Activated naive CD4-positive, alpha-beta T cell treated with anti-CD3 and anti-CD28 coated beads, Interleukin-2, amount 10 ng/mL, durations not matched to agents 7 days and 5 days (primary cell): Measurements from ENCODE around the gene SNORC.
"Not testable (repeated sequence)": the region's sequence is repeated elsewhere in the genome, so short reads cannot be mapped to it uniquely, and the experiment has no call there.

Source experiments
- CTCF ChIA-PET: fragments of 350-600 bp; sonication (Branson Sonifier 250); formaldehyde crosslinking; loops from one replicate; lab custom pipeline; 2021; ENCODE audit warnings: antibody characterized with exemption; lab: Charles Lee
- DNase-seq: peaks from one replicate; pipeline ENCODE4 v3.0.0-alpha.2; 2020
- H3K27ac Mint-ChIP-seq: one replicate; pipeline ENCODE4 v1.8.0; 2021; ENCODE audit warnings: mild to moderate bottlenecking, moderate library complexity, mixed read lengths
- H3K27me3 Mint-ChIP-seq: one replicate; pipeline ENCODE4 v1.8.0; 2021; ENCODE audit warnings: mild to moderate bottlenecking, mixed read lengths
- H3K36me3 Mint-ChIP-seq: one replicate; pipeline ENCODE4 v1.8.0; 2021; ENCODE audit warnings: mixed read lengths
- H3K4me1 Mint-ChIP-seq: one replicate; pipeline ENCODE4 v1.8.0; 2021; ENCODE audit warnings: mixed read lengths
- H3K4me3 Mint-ChIP-seq: one replicate; pipeline ENCODE4 v1.8.0; 2021; ENCODE audit warnings: mild to moderate bottlenecking, moderate library complexity, mixed read lengths
- H3K9me3 Mint-ChIP-seq: one replicate; pipeline ENCODE4 v1.8.0; 2021; ENCODE audit warnings: mixed read lengths

SNORC gene

DNA sequence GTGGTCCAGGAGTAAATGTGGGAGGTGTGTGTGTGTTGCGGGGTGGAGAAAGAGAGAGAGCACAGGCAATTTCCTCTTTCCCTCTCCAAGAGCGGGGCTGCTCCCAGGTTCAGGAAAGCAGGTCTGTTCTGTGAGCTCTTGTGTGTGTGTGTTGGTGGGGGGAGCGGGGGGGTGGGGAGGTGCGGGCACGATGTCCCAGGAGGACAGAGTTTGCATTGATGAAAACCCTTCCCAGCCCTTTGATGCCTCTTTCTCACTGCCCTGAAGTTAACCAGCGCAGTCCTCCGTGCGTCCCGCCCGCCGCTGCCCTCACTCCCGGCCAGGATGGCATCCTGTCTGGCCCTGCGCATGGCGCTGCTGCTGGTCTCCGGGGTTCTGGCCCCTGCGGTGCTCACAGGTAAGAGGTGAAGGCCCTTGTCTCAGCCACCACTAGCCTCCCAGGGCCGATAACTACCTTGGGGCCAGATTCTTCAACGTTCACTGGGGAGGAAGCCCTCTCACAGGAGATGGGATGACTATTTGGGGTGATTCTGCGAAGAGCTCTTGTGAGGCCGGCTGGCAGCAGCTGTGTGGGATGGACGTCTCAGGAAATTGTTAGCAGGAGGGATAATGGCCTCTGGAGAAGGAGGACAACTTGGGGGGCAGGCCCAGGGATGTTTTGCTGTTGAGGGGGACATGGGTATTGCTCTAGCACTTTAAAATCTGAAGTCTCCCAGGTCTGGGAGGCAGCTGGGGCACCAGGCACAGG is at the start of gene SNORC:
TSS of gene SNORC (plus strand) at position 247 of the 748 bp plus-strand sequence. CDS start at position 325, 78 bp downstream.
- CTCF ChIA-PET: no interaction called here
- Mint-ChIP-seq H3K9me3 (no peaks in the 10 kb centered on the region), H3K4me3 (no peak within 1 kb of the TSS), H3K27ac (peak within 1 kb of the TSS; percentile 67), H3K4me1 (peaks cover 2% of the 10 kb centered on the region), H3K27me3 (peaks cover 15% of the 10 kb centered on the region), H3K36me3 (no peaks in the 10 kb centered on the region)
- DNase-seq: no peak

DNA sequence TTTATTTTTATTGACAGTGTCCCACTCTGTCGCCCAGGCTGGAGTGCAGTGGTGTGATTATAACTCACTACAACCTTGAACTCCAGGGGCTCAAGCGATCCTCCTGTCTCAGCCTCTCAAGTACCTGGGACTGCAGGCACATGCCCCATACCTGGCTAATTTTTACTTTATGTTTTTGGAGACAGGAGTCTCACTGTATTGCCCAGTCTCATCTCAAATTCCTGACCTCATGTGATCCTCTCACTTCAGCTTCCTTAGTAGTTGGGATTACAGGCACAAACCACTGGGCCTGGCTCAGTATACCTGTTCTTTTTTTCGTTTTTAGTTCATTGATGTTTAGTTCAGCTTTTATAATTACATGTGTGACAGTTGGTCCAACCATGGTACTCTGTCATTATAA is 40.1 kb upstream of the SNORC start:
- Mint-ChIP-seq H3K4me1 (no peaks in the 10 kb centered on the region), H3K36me3 (peaks cover 57% of the 10 kb centered on the region), H3K27me3 (no peaks in the 10 kb centered on the region), H3K27ac (no peak overlapping the region), H3K9me3 (no peaks in the 10 kb centered on the region), H3K4me3 (no peak overlapping the region)
- CTCF ChIA-PET: no interaction called here
- DNase-seq: no peak

- CTCF ChIA-PET: no interaction called here
- H3K4me1 Mint-ChIP-seq: no peaks in the 10 kb centered on the region
- DNase-seq: no peak
- H3K9me3 Mint-ChIP-seq: no peaks in the 10 kb centered on the region
- no peak overlapping the region for H3K27ac Mint-ChIP-seq
- peaks cover 52% of the 10 kb centered on the region for H3K36me3 Mint-ChIP-seq
- no peak overlapping the region for H3K4me3 Mint-ChIP-seq
- no peaks in the 10 kb centered on the region for H3K27me3 Mint-ChIP-seq
These were observed 38.6 kb upstream of the SNORC start for GRCh38 chr2:232831496-232831895.

- Mint-ChIP-seq H3K9me3 (no peaks in the 10 kb centered on the region), H3K36me3 (peaks cover 61% of the 10 kb centered on the region), H3K27me3 (no peaks in the 10 kb centered on the region), H3K4me3 (no peak overlapping the region), H3K27ac (no peak overlapping the region), H3K4me1 (peaks cover 17% of the 10 kb centered on the region)
- CTCF ChIA-PET: no interaction called here
- DNase-seq: no peak
These were observed 36.2 kb upstream of the SNORC start for GRCh38 chr2:232833830-232834229.

- Mint-ChIP-seq H3K4me3 (no peak overlapping the region), H3K27me3 (no peaks in the 10 kb centered on the region), H3K4me1 (peaks cover 29% of the 10 kb centered on the region), H3K27ac (no peak overlapping the region), H3K9me3 (no peaks in the 10 kb centered on the region), H3K36me3 (peaks cover 70% of the 10 kb centered on the region)
- CTCF ChIA-PET: no interaction called here
- no peak for DNase-seq
These were observed 34.3 kb upstream of the SNORC start for GRCh38 chr2:232835687-232836208.

GRCh38 chr2:232836934-232837333 is 33.1 kb upstream of the SNORC start:
- Mint-ChIP-seq H3K9me3 (no peaks in the 10 kb centered on the region), H3K27me3 (no peaks in the 10 kb centered on the region), H3K4me3 (no peak overlapping the region), H3K36me3 (peaks cover 66% of the 10 kb centered on the region), H3K4me1 (peaks cover 29% of the 10 kb centered on the region), H3K27ac (no peak overlapping the region)
- CTCF ChIA-PET: no interaction called here
- DNase-seq: no peak

DNA sequence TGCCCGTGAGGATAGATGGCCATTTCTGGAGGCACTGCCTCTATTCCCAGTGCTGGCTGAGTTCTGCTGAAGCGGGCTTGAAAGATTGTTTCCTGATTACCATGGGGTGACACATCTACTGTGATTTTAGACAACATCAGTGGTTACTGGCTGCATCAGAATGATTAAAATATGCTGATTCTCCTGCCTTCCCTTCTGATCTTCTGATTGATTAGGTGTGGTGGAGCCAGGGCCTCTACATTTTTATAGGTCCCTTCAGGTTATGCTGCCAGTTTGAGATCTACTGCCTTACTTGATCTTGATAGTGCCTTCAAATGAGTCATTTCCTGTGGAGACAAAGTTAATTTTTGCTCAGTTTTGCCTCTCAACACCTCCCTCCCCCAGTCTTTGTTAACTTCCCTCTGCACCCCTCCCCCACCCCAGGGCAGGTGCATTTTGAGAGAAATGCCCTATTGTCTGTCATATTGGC is 31.6 kb upstream of the SNORC start:
- H3K27me3 Mint-ChIP-seq: no peaks in the 10 kb centered on the region
- H3K9me3 Mint-ChIP-seq: no peaks in the 10 kb centered on the region
- CTCF ChIA-PET: no interaction called here
- DNase-seq: peak; percentile 69
- peak overlapping the region; percentile 86 for H3K27ac Mint-ChIP-seq
- H3K4me1 Mint-ChIP-seq: peaks cover 29% of the 10 kb centered on the region
- no peak overlapping the region for H3K4me3 Mint-ChIP-seq
- peaks cover 66% of the 10 kb centered on the region for H3K36me3 Mint-ChIP-seq

DNA sequence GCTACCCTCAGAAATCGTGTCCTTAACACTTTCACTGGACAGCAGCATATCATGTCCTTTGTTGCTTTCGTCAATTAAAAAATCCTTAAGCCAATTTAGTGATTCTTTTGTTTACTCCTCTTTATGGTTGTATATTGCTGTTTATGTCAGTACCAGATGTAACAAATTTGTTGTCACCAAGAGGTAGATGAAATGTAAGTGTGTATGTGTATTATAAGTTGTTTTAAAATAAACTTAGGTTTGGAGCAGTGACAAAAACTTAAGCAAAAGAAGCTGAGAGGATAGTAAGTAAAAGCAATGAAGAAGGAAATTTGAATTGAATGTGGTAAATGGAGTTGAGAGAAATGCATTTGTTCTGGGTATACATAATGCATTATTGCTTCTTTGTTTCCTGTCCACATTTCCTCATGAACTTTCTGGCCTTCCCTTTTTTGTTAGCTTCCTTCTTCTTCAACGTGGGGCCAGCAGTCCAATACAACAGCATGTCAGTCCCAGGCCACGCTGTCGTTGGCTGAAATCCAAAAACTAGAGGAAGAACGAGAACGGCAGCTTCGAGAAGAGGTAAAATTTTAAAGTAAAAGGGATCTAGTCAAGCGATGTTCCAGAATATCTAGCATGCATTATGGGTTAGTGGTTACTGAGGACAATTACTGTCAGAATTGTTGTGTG is 30.5 kb upstream of the SNORC start:
- Mint-ChIP-seq H3K27ac (peak overlapping the region; percentile 29), H3K9me3 (no peaks in the 10 kb centered on the region), H3K27me3 (no peaks in the 10 kb centered on the region), H3K4me1 (peaks cover 36% of the 10 kb centered on the region), H3K4me3 (no peak overlapping the region), H3K36me3 (peaks cover 66% of the 10 kb centered on the region)
- CTCF ChIA-PET: interaction anchor here (0.9 kb wide), 1 partner anchor 29 kb away, joined by 3 read pairs; no protein-coding TSS in a partner anchor
- no peak for DNase-seq

DNA sequence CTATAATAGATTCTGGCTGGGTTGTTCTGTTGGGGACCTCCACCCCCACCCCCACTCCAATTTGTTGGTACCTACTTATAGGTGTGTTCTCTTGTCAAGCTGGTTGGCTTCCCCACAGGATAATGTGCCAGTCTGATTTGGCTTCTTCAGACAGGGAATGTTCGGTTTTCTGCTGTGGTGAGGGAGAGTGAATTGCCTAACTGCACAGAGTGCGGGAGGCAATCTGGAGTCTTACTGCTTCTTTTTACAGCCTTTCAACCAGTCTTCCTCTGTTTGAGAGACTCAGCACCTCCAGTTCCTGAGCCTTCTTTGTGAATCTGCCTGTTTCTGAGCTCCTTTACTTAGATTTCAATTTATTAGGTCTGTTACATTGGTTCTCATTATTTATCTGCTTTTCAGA is 27.4 kb upstream of the SNORC start:
- H3K27ac Mint-ChIP-seq: no peak overlapping the region
- H3K4me1 Mint-ChIP-seq: peaks cover 31% of the 10 kb centered on the region
- CTCF ChIA-PET: interaction anchor here (1.1 to 2.2 kb wide), 4 partner anchors 11 to 408 kb away, joined by 3 to 7 read pairs (median 4); no protein-coding TSS in a partner anchor
- DNase-seq: no peak
- H3K9me3 Mint-ChIP-seq: no peaks in the 10 kb centered on the region
- H3K27me3 Mint-ChIP-seq: no peaks in the 10 kb centered on the region
- H3K36me3 Mint-ChIP-seq: peaks cover 66% of the 10 kb centered on the region
- H3K4me3 Mint-ChIP-seq: no peak overlapping the region

DNA sequence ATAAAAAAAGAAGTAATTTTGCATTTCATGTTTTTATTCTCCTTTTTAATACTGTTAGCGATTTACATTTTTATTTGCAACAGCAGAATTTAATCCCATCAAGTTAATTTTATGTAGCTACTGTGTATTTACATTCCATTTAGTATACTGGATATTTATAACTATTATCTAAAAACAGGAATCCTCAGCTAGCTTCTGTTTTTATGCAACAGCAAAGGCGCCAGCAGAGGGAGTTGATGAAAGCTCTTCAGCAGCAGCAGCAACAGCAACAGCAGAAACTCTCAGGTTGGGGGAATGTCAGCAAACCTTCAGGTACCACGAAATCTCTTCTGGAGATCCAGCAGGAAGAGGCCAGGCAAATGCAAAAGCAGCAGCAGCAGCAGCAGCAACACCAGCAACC is 26.2 kb upstream of the SNORC start:
- H3K9me3 Mint-ChIP-seq: no peaks in the 10 kb centered on the region
- peak; percentile 24 for DNase-seq
- peaks cover 67% of the 10 kb centered on the region for H3K36me3 Mint-ChIP-seq
- no peaks in the 10 kb centered on the region for H3K27me3 Mint-ChIP-seq
- peaks cover 19% of the 10 kb centered on the region for H3K4me1 Mint-ChIP-seq
- no peak overlapping the region for H3K4me3 Mint-ChIP-seq
- CTCF ChIA-PET: no interaction called here
- peak overlapping the region; percentile 70 for H3K27ac Mint-ChIP-seq

GRCh38 chr2:232846055-232846454 is 24.0 kb upstream of the SNORC start:
- no peaks in the 10 kb centered on the region for H3K9me3 Mint-ChIP-seq
- no peak overlapping the region for H3K27ac Mint-ChIP-seq
- peaks cover 64% of the 10 kb centered on the region for H3K36me3 Mint-ChIP-seq
- DNase-seq: no peak
- H3K27me3 Mint-ChIP-seq: no peaks in the 10 kb centered on the region
- H3K4me1 Mint-ChIP-seq: peaks cover 7% of the 10 kb centered on the region
- no peak overlapping the region for H3K4me3 Mint-ChIP-seq
- CTCF ChIA-PET: no interaction called here

GRCh38 chr2:232850039-232850438 is 20.0 kb upstream of the SNORC start:
- CTCF ChIA-PET: interaction anchor here (1.3 kb wide), 1 partner anchor 400 kb away, joined by 3 read pairs; no protein-coding TSS in a partner anchor
- Mint-ChIP-seq H3K27me3 (no peaks in the 10 kb centered on the region), H3K36me3 (peaks cover 61% of the 10 kb centered on the region), H3K4me1 (no peaks in the 10 kb centered on the region), H3K9me3 (no peaks in the 10 kb centered on the region), H3K4me3 (no peak overlapping the region), H3K27ac (peak overlapping the region; percentile 33)
- no peak for DNase-seq

GRCh38 chr2:232852081-232852480 is 18.0 kb upstream of the SNORC start:
- H3K4me3 Mint-ChIP-seq, H3K27me3 Mint-ChIP-seq, H3K27ac Mint-ChIP-seq, DNase-seq, H3K9me3 Mint-ChIP-seq, H3K4me1 Mint-ChIP-seq: not testable (repeated sequence)
- H3K36me3 Mint-ChIP-seq: peaks cover 57% of the 10 kb centered on the region
- CTCF ChIA-PET: interaction anchor here (0.6 to 2.8 kb wide), 10 partner anchors 10 to 411 kb away, joined by 3 to 11 read pairs (median 4); no protein-coding TSS in a partner anchor

GRCh38 chr2:232852676-232853075 is 17.4 kb upstream of the SNORC start:
- CTCF ChIA-PET: interaction anchor here (0.6 to 2.8 kb wide), 12 partner anchors 10 to 411 kb away, joined by 3 to 11 read pairs (median 4); no protein-coding TSS in a partner anchor
- peaks cover 58% of the 10 kb centered on the region for H3K36me3 Mint-ChIP-seq

More at GRCh38 chr2:232852676-232853075, 17.4 kb upstream of the SNORC start:
- Mint-ChIP-seq H3K27ac (no peak overlapping the region), H3K4me1 (no peaks in the 10 kb centered on the region), H3K27me3 (no peaks in the 10 kb centered on the region), H3K9me3 (no peaks in the 10 kb centered on the region), H3K4me3 (no peak overlapping the region)
- DNase-seq: no peak
